HCT116 (cell line): ENCODE data around the gene PHLDA1. TPM values are rescaled to one million over a fixed set of nuclear protein-coding genes. Genes with fewer than 3 reads are reported as not detected.

ENCODE experiments used
- ATAC-seq: fragments of 200-7000 bp; cut with Tn5 transposase; 2 replicates; pipeline ENCODE4 v1.9.1; 2020; ENCODE audit warnings: mild to moderate bottlenecking, moderate library complexity
- BruUV-seq: library from RNA; stranded (reverse); fragments of 400-500 nt; replicated peaks from 2 replicates; lab custom pipeline; 2021; lab: Mats Ljungman, UMichigan
- CTCF ChIA-PET: fragments of 300-600 bp; sonication (Branson Sonifier 250); formaldehyde crosslinking; loops from one replicate; lab custom pipeline; 2021; ENCODE audit warnings: antibody characterized with exemption; lab: Charles Lee
- POLR2A ChIA-PET: fragments of 300-600, 350-600 bp; sonication (Branson Sonifier 250); formaldehyde crosslinking; loops from one replicate; lab custom pipeline; 2021; ENCODE audit warnings: antibody characterized with exemption; lab: Charles Lee
- RAD21 ChIA-PET, 2 experiments: fragments of 300-600 bp; sonication (Branson Sonifier 250); formaldehyde crosslinking; loops; one replicate each; lab custom pipeline; 2023; ENCODE audit warnings: low total read pairs in 2 of 2; ENCODE audit not compliant: uncharacterized antibody in 2 of 2, unreplicated experiment in 2 of 2, low non-redundant PET in 1 of 2; lab: Charles Lee
- DNase-seq: peaks from one replicate; pipeline ENCODE4 v3.0.0-alpha.2; 2010; ENCODE audit warnings: low read depth, low spot score
- H2AFZ ChIP-seq: fragments of 200-600 bp; shearing (Covaris generic), sonication (generic); 2 replicates; pipeline ENCODE4 v1.6.1; 2017; ENCODE audit warnings: low read depth, mixed run types, mixed read lengths, antibody characterized with exemption, low read length; ENCODE audit not compliant: poor library complexity, severe bottlenecking
- H3K27ac ChIP-seq: 2 replicates; pipeline ENCODE4 v1.5.1; 2012; ENCODE audit warnings: low read depth, low read length
- H3K27me3 ChIP-seq: fragments of 200-600 bp; sonication (generic); 2 replicates; pipeline ENCODE4 v1.6.1; 2016; ENCODE audit warnings: mixed run types, low read length, mixed read lengths; ENCODE audit not compliant: insufficient read depth
- H3K36me3 ChIP-seq, 2 experiments: fragments of 200-500 bp in 1 of 2; fragments of 200-600 bp in 1 of 2; sonication (Bioruptor generic) in 1 of 2; sonication (generic) in 1 of 2; 2 replicates each; pipeline versions ENCODE4 v1.5.1 to v1.6.1; 2014 to 2016; ENCODE audit warnings: low read length in 2 of 2, inconsistent platforms in 1 of 2, mixed read lengths in 1 of 2, mixed run types in 1 of 2; ENCODE audit not compliant: insufficient read depth in 2 of 2, control insufficient read depth in 1 of 2
- H3K4me1 ChIP-seq, 2 experiments: fragments of 200-600 bp in 1 of 2; sonication (generic) in 1 of 2; 2 replicates each; pipeline versions ENCODE4 v1.5.1 to v1.6.1; 2012 to 2017; ENCODE audit warnings: low read length in 2 of 2, inconsistent platforms in 1 of 2, mild to moderate bottlenecking in 1 of 2, mixed read lengths in 1 of 2, mixed run types in 1 of 2, moderate library complexity in 1 of 2; ENCODE audit not compliant: insufficient read depth in 2 of 2, control insufficient read depth in 1 of 2
- H3K4me2 ChIP-seq: fragments of 200-600 bp; sonication (generic); 2 replicates; pipeline ENCODE4 v1.6.1; 2017; ENCODE audit warnings: mixed run types, low read length, mixed read lengths
- H3K4me3 ChIP-seq, 2 experiments: fragments of 200-600 bp in 1 of 2; sonication (generic) in 1 of 2; replicated peaks in 1 of 2; 2 replicates each; pipeline ENCODE4 v1.5.1; 2011 to 2016; ENCODE audit warnings: low read length in 2 of 2, control low read depth in 1 of 2, low read depth in 1 of 2, mild to moderate bottlenecking in 1 of 2, mixed read lengths in 1 of 2, mixed run types in 1 of 2
- H3K79me2 ChIP-seq: fragments of 200-600 bp; sonication (generic); 2 replicates; pipeline ENCODE4 v1.6.1; 2017; ENCODE audit warnings: mild to moderate bottlenecking, mixed run types, low read length, moderate library complexity, mixed read lengths; ENCODE audit not compliant: insufficient read depth
- H3K9ac ChIP-seq: fragments of 200-600 bp; sonication (generic); 2 replicates; pipeline ENCODE4 v1.6.1; 2016; ENCODE audit warnings: low read length, mixed read lengths
- H3K9me2 ChIP-seq: fragments of 200-600 bp; sonication (generic), shearing (Covaris generic); 2 replicates; pipeline ENCODE4 v1.6.1; 2017; ENCODE audit warnings: mixed run types, mild to moderate bottlenecking, moderate library complexity; ENCODE audit not compliant: insufficient read depth
- H3K9me3 ChIP-seq, 2 experiments: fragments of 200-500 bp in 1 of 2; fragments of 200-600 bp in 1 of 2; sonication (Bioruptor generic) in 1 of 2; sonication (generic) in 1 of 2; 2 replicates each; pipeline ENCODE4 v1.6.1; 2014 to 2017; ENCODE audit warnings: low read length in 2 of 2, mixed read lengths in 2 of 2, inconsistent platforms in 1 of 2, low read depth in 1 of 2, mild to moderate bottlenecking in 1 of 2, mixed run types in 1 of 2, moderate library complexity in 1 of 2; ENCODE audit not compliant: control insufficient read depth in 1 of 2, insufficient read depth in 1 of 2
- H4K20me1 ChIP-seq: fragments of 200-600 bp; sonication (generic), shearing (Covaris generic); 2 replicates; pipeline ENCODE4 v1.6.1; 2017; ENCODE audit warnings: mixed run types, mild to moderate bottlenecking, moderate library complexity; ENCODE audit not compliant: insufficient read depth
- CBX3 ChIP-seq: IDR thresholded peaks from 2 replicates; pipeline ENCODE4 v1.6.1; 2012; ENCODE audit warnings: low read depth
- CEBPB ChIP-seq: IDR thresholded peaks from 2 replicates; pipeline ENCODE4 v1.6.1; 2012; ENCODE audit warnings: low read depth
- CTCF ChIP-seq, 3 experiments: fragments of 200-600 bp in 1 of 3; sonication (generic) in 1 of 3; IDR thresholded peaks in 2 of 3; conservative IDR thresholded peaks in 1 of 3; 2 replicates each; pipeline ENCODE4 v1.5.1; 2012 to 2017; ENCODE audit warnings: low read depth in 2 of 3, low read length in 2 of 3, antibody characterized with exemption in 1 of 3, borderline replicate concordance in 1 of 3, control low read depth in 1 of 3, mild to moderate bottlenecking in 1 of 3, mixed read lengths in 1 of 3, mixed run types in 1 of 3, moderate library complexity in 1 of 3; ENCODE audit not compliant: insufficient read depth in 1 of 3
- EGR1 ChIP-seq: IDR thresholded peaks from 2 replicates; pipeline ENCODE4 v1.6.1; 2012; ENCODE audit warnings: low read depth
- EZH2 ChIP-seq: fragments of 200-600 bp; sonication (generic); IDR thresholded peaks from 2 replicates; pipeline ENCODE4 v1.6.1; 2017; ENCODE audit warnings: antibody characterized with exemption, mixed run types
- EZH2phosphoT487 ChIP-seq: fragments of 200-600 bp; IDR thresholded peaks from 2 replicates; pipeline ENCODE4 v1.6.1; 2018; ENCODE audit warnings: antibody characterized with exemption, borderline replicate concordance
- FOSL1 ChIP-seq: IDR thresholded peaks from 2 replicates; pipeline ENCODE4 v1.6.1; 2012; ENCODE audit warnings: low read depth
- JUND ChIP-seq: IDR thresholded peaks from 2 replicates; pipeline ENCODE4 v1.6.1; 2012
- MAX ChIP-seq: IDR thresholded peaks from 2 replicates; pipeline ENCODE4 v1.6.1; 2012
- POLR2AphosphoS5 ChIP-seq: IDR thresholded peaks from 2 replicates; pipeline ENCODE4 v1.6.1; 2011; ENCODE audit warnings: mild to moderate bottlenecking, low read depth, low read length, moderate library complexity
- RAD21 ChIP-seq: IDR thresholded peaks from 2 replicates; pipeline ENCODE4 v1.6.1; 2012; ENCODE audit warnings: low read depth, mild to moderate bottlenecking
- SRF ChIP-seq: IDR thresholded peaks from 2 replicates; pipeline ENCODE4 v1.6.1; 2012; ENCODE audit warnings: low read depth
- YY1 ChIP-seq: IDR thresholded peaks from 2 replicates; pipeline ENCODE4 v1.6.1; 2011; ENCODE audit warnings: low read length, low read depth, moderate library complexity, mild to moderate bottlenecking; ENCODE audit not compliant: insufficient replicate concordance; ENCODE audit errors: extremely low read depth
- ZBTB33 ChIP-seq: IDR thresholded peaks from 2 replicates; pipeline ENCODE4 v1.6.1; 2011; ENCODE audit warnings: mild to moderate bottlenecking, low read length, moderate library complexity; ENCODE audit not compliant: insufficient replicate concordance; ENCODE audit errors: extremely low read depth
- ZFX ChIP-seq: fragments of 450-650 bp; IDR thresholded peaks from 2 replicates; pipeline ENCODE4 v1.6.1; 2017
- intact Hi-C: fragments of 100-400 bp; cut with micrococcal nuclease; formaldehyde crosslinking; loops from 2 replicates; pipeline ENCODE4 v1.10.0; 2022
- total RNA-seq: library from RNA; stranded (reverse); gene quantifications from one replicate; pipeline ENCODE4 v1.2.1, GENCODE V29; 2021; ENCODE audit not compliant: unreplicated experiment

PHLDA1 gene
- total RNA-seq, 1 experiment from 2014 or later = 231 TPM

- H3K36me3 ChIP-seq = peaks cover 11 to 32% of the 10 kb centered on the region in 2 experiments
- no peak overlapping the region for H3K9ac ChIP-seq
- POLR2A ChIA-PET = interaction anchor here (1.4 kb wide), 1 partner anchor 16 kb away, joined by 3 read pairs; the partner anchor contains the start of gene PHLDA1
- H3K4me3 ChIP-seq = no peak overlapping the region
- ATAC-seq (no peak), DNase-seq (no peak)
- H3K4me2 ChIP-seq = no peak overlapping the region
- H4K20me1 ChIP-seq = peaks cover 4% of the 10 kb centered on the region; the same call in 1 of the 2 replicates
- TF ChIP-seq EZH2phosphoT487 (no peak), CBX3 (no peak), EGR1 (no peak), CEBPB (no peak), RAD21 (no peak), EZH2 (no peak), POLR2AphosphoS5 (no peak), SRF (no peak), JUND (no peak), YY1 (no peak), ZBTB33 (no peak), FOSL1 (no peak), MAX (no peak), CTCF (IDR thresholded peaks at IDR 0.05 in 2 of 3, conservative IDR thresholded peaks at IDR 0.05 in 1 of 3; ENCODE audit: borderline replicate concordance in 1 of 3, insufficient read depth in 1 of 3, low read depth in 2 of 3, low read length in 2 of 3) (no peak), ZFX (no peak)
- H3K27ac ChIP-seq = no peak overlapping the region
- H3K4me1 ChIP-seq = no peaks in the 10 kb centered on the region
- H3K9me2 ChIP-seq = no peaks in the 10 kb centered on the region
- RAD21 ChIA-PET = no interaction called here
- H3K9me3 ChIP-seq = no peaks in the 10 kb centered on the region
- no peaks in the 10 kb centered on the region for H3K27me3 ChIP-seq
- H2AFZ ChIP-seq = no peak overlapping the region
- H3K79me2 ChIP-seq = no peaks in the 10 kb centered on the region
- BruUV-seq = no TSS peak
- CTCF ChIA-PET = no interaction called here
- intact Hi-C loops = no loop called here
These were observed 15.5 kb upstream of the PHLDA1 start for GRCh38 chr12:76047060-76047459.
